Activated T-helper 9 cell treated with anti-CD3 and anti-CD28 coated beads, Interleukin-2, amount 50 U/mL, for 16 hours (primary cell): ENCODE data around the gene NR4A1.
A peak's percentile ranks its signal among the peaks of the same experiment; 100 is the strongest.

Experiments used
- DNase-seq: peaks from one replicate; pipeline ENCODE4 v3.0.0-alpha.2; 2020; ENCODE audit warnings: low read depth

NR4A1 gene

DNA sequence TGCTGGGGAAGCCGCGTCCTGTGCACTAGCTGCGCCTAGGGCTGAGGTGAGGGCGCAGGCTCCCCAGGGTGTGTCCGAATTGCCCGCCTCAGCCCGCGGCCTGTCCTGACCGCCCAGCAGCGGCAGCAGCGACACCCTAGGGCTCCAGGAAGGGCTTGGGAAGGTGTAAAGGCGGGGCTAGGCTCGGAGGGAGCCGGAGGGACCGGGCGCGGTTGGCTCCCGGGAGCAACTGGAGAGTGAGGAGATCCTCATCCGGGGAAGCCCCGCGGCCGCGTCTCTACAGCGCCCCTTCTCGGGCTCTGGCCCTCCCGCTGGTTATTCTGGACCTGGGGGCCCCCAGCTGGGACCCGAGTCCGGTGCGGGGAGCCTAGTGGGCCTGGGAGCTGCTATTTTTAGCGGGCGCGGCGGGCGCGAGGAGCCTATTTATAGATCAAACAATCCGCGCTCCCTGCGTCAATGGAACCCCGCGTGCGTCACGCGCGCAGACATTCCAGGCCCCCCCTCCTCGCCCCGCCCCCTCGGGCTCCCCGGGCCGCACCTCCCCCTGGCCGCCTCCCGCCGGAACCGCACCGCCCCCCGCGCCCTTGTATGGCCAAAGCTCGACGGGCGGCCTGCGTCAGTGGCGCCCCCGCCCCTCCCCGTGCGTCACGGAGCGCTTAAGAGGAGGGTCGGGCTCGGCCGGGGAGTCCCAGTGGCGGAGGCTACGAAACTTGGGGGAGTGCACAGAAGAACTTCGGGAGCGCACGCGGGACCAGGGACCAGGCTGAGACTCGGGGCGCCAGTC, at the start of gene NR4A1:
TSS of gene NR4A1 (plus strand) at position 685 of the 784 bp plus-strand sequence. CDS start 2,887 bp downstream, outside the sequence.
- DNase-seq = peak; percentile 99

DNA sequence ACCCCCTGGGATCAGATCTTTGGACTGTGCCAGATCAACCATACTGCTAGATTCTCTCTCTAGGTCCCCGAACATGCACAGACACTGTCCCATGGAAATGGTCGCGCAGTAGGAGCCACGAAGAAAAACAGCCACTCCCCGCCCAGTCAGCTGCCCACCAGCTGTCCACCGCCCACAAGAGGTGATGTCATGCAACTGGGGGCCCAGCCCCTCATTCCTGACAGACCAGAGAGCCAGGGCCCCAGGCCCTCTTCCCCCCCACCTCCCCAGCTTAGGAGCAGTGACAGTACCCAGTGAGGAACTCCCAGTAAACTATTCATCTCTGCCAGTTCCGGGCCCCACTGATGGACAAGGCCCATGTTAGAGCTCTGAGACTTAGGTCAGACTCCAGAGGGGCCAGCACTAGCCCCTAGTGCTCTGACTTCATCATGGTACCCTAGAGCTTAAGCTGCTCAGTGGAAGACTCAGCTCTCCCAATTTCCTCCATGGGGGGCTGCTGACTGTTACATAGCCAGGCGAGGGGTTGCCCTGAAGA, 48.2 kb upstream of the NR4A1 start:
- DNase-seq = no peak

DNA sequence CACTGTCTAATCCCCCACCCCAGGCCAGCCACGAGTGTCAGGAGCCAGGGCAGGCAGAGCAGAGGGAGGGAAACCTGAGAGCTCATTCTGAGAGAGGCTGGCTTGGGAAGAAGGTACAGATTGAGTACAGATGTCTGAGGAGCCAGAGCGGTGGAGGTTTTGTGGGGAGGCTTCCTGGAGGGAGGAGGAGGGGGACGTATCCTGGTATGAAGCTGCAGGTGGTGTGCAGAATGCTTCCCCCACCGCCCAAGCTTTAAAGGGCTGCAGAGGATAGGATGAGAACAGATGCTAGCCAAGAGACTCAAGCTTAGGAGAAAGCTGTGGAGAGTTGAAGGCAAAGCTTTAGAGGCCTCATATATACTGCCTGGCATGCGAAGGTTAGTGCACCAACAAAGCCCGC, 47.7 kb upstream of the NR4A1 start:
- DNase-seq = no peak

DNA sequence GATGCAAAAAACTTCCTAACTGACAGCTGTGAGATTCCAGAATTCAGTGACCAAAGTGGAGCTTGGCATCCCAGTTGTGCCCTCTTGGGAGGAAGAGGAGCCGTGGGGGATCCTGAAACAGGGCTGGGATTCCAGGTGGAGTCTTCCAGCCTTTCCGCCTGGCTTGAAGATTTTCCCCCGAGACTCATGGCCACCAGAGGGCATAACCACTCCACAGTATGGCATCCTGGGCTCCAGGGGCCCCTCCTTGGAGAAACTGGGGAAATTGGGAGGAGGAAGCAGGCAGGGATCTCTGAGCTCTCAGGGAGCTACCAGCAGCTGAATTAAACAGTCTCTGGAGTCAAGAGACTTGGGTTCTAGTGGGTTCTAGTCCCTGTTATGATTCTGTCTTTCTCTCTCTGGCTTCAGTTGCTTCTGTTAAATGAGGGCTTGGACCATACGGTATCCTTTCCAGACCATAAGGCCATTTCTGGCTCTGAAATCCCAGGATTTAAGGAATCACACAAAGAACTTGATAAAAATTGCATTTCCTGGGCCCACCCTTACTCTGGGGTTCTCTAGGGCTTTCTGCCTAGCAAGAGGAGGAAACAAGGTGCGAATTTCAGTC, 47.1 kb upstream of the NR4A1 start:
- DNase-seq = no peak

DNA sequence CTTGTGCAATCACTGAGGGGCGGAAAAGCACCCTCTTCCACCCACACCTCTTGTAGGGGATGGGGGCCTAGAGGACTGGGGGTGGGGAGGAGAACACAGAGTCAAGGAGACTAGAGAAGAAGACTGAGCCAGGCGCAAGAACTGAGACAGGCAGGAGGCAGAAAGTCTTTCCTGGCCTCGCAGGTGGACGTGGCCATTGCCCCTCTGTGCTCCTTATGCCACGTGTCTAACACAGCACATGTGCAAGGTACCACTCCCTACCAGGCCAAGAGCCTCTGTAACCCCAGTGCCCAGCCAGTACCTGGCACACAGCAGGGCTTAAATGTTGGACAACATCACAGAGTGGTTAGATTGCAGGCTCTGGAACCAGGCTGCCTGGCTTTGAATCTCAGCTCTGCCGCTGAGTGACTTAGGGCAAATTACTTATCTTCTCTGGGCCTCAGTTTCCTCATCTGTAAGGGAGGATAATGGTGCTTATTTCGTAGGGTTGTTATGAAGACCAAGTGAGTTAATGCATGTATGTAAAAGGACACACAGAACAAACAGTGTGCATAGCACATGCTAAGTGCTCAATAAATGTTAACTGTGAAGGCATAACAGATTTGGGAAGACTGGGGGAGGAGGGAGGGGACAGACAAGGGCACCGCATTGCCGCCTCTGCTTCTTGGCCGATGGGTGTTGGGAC, 45.9 kb upstream of the NR4A1 start:
- no peak for DNase-seq

DNA sequence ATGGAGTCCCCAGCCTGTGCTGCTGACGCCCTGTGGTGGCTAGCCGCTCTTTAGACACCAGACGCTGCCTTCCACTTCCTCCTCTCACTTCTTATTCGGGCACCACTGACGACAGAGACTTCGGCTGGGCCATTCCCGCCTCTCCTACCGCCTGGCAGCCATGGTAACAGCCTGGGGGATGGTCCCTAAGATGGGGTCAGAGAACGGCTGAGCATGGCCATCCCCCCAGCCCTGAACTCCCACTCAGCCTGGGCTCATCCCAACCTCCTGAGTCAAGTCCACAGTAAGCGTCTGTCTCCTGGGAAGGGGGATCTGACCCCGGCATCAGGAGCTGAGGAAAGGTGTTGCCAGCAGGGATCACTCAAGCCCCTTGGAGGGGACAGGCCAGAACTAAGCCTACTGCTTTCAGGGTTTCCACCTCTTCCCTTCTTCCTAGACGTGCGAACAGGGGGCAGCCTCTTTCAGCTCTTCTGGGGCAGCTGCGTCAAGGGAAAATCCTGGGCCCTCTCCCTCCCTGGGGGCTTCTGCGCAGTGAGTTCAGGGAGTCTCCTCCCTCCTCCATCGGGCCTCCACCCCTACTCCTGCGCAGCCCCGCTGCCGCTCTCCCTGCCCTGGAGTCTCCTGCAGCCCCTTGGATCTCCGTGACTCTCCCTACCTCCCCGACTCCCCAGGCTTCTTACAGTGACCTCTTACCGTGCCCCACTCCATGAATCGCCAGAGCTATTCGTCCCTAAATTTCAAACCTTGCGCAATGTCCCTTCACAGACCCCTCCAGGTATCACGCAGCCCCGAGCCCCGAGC, 45.1 kb upstream of the NR4A1 start:
- DNase-seq = no peak

DNA sequence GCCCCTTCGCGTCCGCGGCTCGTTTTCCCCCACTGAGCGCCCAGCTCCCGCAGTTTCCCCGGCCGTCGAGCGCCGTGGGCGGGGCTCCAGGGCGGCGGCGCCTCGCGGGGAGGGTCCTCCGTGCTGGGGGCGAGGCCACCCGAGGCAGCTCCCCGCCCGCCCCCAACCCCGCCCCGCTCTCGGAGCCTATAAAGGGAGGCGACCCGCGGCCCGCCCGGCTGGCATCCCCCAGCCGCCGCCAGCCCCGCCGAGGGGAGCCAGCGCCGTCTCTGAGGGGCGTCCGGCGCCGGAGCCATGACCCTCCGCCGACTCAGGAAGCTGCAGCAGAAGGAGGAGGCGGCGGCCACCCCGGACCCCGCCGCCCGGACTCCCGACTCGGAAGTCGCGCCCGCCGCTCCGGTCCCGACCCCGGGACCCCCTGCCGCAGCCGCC, 44.5 kb upstream of the NR4A1 start, which contains the start of gene TAMALIN:
TSS of gene TAMALIN (plus strand) at position 221 of the 432 bp plus-strand sequence. CDS start at position 295, 74 bp downstream.
- DNase-seq = peak; percentile 76

DNA sequence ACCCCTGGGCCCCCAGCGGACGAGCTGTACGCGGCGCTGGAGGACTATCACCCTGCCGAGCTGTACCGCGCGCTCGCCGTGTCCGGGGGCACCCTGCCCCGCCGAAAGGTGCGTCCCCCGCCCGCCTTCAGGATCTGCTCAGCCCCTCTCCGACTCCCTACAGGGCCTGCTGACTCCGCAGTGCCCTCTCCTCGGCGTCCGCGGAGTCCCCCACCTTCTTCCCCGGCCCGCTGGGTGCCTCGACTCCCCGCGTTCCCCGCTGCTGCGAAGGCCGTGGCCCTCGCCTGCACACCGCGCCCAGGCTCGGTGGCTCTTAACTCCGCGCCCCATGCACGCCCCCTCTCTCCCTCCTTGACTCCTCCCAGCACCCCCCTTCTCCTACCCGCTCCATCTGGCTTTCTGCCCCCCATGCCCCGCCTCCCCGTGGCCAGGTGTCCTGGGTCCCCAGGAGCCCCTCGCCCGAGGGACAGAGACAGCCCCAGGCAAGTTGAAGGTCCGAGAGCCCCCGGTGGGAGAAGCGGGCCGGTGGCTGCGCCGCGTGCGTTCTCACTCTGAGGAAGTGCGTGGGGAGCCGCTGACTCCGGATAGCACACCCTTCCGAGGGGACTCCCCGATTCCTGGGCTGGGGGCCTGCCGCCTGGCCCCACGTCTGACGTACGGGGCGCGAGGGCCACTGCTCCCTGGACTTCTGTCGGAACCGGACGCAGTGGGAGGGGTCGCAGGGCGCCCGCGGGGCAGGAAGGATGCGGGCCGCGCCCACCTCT, 43.9 kb upstream of the NR4A1 start:
- peak; percentile 43 for DNase-seq

DNA sequence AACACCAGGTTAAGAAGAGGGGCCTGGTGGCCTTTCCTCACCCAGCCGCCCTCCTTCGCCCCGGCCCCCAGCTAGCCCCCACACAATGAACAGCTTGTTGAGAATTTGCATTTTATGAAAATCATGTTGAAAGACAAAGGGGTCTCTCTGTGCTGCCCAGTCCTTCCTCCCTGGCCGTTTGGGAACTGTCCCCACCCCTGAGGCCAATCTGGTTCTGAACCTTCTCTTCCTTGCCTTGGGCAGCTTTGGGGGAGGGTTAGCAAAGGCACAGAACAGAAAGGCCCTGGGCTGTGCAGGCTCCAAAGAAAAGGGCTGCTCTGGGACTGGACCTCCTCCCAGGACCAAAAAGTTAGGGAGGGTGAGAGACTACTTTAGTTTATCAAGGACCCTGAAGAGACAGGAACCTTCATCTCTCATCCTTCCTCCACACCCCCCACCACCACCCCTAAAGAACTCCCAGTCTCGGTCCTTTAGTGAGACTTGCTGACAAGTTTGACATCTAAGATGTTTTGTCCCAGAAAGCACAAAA, 43.2 kb upstream of the NR4A1 start:
- no peak for DNase-seq

DNA sequence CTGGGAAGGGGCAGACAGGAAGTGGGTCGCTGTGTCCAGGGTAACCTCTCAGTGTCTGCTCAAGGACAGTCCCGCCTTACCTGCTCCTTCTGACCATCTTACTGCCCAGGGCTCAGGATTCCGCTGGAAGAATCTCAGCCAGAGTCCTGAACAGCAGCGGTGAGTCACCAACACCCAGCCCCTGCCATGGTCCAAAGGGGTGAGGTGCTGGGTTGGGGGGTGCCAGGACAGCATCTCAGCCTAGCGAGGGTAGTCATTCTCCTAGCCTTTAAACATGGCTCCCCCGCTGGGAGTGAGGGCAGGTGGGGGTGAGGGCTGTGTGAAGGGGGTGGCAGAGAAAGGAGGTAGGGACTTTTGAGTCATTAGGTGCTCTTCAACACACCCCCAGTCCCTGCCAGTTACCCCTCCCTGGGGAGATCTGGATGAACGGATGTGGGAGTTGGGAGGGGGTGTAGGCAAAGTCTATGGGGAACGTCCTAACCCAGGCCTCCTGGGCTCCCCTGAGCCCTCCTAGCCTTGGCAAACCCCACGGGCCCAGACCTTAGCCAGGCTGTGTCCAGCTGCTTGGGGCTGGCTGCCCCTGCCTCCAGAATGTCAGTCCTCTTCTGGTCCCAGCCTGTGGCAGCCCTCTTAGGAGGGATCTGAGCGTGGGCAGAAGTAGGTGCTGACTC, 42.0 kb upstream of the NR4A1 start:
- no peak for DNase-seq

DNA sequence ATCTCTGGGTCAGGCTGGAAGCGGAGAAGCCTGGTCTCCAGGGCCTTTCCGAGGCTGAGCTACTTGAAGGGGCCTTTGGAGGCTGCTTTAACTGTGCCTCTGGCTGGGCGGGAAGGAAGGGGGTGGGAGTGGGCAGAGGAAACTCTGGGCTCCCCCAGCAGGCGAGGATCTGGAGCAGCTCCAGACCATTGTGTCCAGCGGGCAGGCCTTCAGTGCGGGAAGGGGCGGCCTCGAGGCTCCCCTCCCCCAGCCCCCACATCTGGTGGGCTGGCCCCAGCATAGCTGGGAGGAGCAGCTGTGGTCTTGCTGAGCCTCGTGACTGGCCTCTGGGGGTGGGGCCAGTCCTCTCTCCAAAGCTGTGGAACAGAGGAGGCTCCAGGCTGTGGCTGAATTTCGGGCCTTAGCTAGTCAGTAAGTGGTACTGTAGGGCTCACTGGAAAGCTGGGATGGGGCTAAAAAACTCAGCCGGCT, 41.1 kb upstream of the NR4A1 start:
- DNase-seq = no peak

DNA sequence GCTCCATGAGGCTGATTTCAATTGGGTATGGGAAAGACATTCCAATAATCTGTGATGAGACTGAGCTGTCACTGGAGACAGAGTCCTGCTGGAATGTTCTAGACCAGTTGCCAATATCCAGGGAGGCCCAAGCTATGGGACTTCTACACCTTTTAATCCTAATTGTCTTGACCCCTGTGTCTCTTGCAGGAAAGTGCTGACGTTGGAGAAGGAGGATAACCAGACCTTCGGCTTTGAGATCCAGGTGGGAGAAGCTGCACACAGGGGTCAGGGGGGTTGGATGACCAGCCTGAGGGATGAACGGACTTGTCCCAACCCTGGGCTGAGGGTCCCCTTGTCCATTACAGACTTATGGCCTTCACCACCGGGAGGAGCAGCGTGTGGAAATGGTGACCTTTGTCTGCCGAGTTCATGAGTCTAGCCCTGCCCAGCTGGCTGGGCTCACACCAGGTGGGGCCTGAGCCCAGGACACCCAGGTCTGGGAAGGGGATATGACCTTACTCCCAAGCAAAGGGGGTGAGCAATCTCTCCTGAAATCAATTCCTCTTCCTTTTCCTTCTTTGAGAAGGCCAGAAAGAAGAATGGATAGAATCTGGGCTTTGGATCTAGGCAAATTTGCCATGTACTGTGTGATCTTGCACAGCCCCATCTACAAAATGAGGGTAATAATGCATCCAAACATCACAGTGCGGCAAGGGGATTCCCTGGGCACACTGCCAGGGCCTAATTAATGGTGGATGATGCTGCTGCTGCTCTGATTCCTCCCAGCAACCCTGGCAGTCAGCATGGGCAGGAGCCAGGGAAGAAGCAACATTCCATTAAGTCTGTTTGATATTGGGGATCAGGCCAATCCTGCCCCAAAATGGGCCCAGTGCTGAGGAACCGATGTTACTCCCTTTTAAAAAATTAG, 40.3 kb upstream of the NR4A1 start:
- no peak for DNase-seq

DNA sequence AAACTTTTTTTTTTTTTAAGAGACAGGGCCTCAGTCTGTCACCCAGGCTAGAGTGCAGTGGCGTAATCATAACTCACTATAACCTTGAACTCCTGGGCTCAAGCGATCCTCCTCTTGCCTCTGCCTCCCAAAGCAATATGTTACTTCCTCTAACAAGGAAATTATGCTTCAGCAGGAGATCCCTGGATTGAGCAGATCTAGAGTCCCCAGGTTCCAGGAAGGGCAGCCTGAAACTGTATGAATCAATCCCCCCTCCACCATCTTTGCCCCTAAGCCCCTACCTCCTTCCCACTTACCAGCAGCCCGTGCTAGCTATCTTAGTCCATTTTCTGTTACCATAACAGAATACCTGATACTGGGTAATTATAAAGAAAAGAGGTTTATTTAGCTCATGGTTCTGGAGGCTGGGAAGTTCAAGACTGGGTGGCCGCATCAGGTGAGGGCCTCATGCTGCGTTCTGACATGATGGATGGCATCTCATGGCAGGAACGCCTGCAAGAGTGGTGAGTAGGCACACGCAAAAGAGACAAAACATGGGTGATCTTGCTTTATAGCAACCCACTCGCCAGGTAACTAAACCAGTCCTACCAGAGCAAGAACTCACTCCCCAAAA, 39.5 kb upstream of the NR4A1 start:
- DNase-seq = no peak

DNA sequence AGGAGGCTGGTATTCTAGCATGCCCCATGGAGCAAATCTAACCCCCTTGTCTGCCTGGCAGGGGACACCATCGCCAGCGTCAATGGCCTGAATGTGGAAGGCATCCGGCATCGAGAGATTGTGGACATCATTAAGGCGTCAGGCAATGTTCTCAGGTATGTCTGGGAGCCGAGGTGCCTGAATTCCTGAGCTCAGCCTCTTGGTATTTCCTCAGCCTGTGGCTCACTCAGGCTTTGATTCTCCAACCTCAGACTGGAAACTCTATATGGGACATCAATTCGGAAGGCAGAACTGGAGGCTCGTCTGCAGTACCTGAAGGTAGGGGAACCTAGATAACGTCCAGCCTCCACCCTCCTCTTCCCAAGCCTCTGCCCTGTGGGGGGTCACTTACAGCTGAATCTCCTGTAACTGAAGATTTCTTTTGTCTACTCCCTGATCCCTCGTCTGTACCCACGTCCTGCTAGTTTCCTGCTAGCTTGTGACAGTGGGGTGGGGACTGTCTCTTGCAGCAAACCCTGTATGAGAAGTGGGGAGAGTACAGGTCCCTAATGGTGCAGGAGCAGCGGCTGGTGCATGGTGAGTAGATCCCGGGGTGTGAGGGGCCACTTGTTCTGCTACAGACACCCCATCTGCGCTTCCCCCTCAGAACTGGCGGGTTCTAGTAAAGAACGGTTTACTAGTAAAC, 37.5 kb upstream of the NR4A1 start:
- DNase-seq = no peak

DNA sequence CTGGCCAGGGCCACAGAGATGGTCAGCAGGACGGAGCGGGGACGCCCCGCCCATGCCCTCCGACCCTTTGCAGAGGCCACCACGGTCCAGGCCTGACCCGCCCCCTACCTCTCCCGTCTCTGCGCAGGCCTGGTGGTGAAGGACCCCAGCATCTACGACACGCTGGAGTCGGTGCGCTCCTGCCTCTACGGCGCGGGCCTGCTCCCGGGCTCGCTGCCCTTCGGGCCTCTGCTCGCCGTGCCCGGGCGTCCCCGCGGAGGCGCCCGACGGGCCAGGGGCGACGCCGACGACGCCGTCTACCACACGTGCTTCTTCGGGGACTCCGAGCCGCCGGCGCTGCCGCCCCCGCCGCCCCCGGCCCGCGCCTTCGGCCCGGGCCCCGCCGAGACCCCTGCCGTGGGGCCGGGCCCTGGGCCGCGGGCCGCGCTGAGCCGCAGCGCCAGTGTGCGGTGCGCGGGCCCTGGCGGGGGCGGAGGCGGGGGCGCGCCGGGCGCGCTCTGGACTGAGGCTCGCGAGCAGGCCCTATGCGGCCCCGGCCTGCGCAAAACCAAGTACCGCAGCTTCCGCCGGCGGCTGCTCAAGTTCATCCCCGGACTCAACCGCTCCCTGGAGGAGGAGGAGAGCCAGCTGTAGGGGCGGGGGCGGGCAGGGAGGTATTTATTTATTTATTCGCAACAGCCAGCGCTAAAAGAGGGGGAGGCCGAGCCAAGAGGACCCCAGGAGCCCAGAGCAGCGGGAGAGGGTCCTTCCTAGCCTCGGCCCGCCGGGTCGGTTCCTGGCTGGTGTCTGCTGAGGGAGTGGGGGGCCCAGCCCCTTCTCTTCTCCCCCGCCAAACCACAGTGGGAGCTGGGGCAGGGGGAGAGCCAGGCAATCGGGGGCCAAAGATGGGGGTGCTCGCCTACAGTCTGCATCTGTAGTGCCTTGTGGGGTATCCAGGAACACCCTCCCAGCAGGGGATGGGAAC, 36.4 kb upstream of the NR4A1 start:
- DNase-seq = no peak

DNA sequence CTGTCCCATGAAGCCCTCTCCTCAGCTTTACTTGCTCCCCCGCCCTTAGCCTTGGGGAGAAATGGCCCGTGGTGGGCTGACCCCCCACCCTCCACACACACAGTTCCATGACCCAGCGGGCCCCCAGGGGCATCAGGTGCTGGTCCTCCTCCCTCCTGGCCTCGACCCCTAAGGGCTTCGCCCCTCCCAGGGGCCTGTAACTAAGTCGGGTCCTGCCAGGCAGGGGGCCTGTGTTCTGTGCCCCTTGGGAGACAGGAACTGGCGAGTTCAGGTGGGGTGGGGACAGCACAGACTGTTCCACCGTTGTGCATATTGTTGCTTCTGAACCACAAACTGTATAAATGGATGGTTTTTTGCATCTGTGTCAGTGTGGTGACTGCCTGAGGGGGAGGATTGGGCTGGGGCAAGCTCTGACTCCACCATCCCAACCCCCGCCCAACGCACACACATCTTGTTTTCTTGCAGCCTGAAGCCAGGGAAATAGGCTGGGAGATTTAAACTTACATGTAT, 35.7 kb upstream of the NR4A1 start:
- DNase-seq = no peak
